Mesodermal cell (in vitro differentiated cells): Measurements from ENCODE around the gene PUS1.
"Not testable (repeated sequence)": the region's sequence is repeated elsewhere in the genome, so short reads cannot be mapped to it uniquely, and the experiment has no call there.

Experiments
- H3K27ac ChIP-seq: 2 replicates; pipeline ENCODE4 v1.7.0; 2013; ENCODE audit warnings: mild to moderate bottlenecking, low read depth, low read length, moderate library complexity; ENCODE audit not compliant: severe bottlenecking
- H3K36me3 ChIP-seq: 2 replicates; pipeline ENCODE4 v1.7.1; 2013; ENCODE audit warnings: mild to moderate bottlenecking, low read length, moderate library complexity; ENCODE audit not compliant: control insufficient read depth, insufficient read depth
- H3K4me1 ChIP-seq: one replicate; pipeline ENCODE4 v1.7.1; 2013; ENCODE audit warnings: mild to moderate bottlenecking, low read length; ENCODE audit not compliant: insufficient read depth, control insufficient read depth, poor library complexity, severe bottlenecking
- H3K4me3 ChIP-seq: 2 replicates; pipeline ENCODE4 v1.7.0; 2013; ENCODE audit warnings: low read length, control low read depth, mild to moderate bottlenecking; ENCODE audit not compliant: insufficient read depth, poor library complexity, severe bottlenecking; ENCODE audit errors: extremely low read depth
- H3K9me3 ChIP-seq: 2 replicates; pipeline ENCODE4 v1.7.1; 2013; ENCODE audit warnings: mild to moderate bottlenecking, low read length, moderate library complexity; ENCODE audit not compliant: control insufficient read depth
- WGBS, 2 experiments: methylation state at CpG; one replicate each; pipeline ENCODE4 v1.1.5; 2013; ENCODE audit warnings: missing lambda C conversion rate in 2 of 2; ENCODE audit not compliant: insufficient coverage in 2 of 2; 5-methylcytosine and 5-hydroxymethylcytosine counted together

PUS1 gene

GRCh38 chr12:131950182-131950913 lies 21.3 kb downstream of the PUS1 start:
- Histone ChIP-seq H3K4me1 (peaks cover 5% of the 10 kb centered on the region), H3K9me3 (no peaks in the 10 kb centered on the region), H3K4me3 (peak overlapping the region; percentile 89), H3K27ac (peak overlapping the region; percentile 62), H3K36me3 (no peaks in the 10 kb centered on the region)
- WGBS, 2 experiments: 2 to 3% methylated on average over 57 to 69 of the region's 79 CpGs

- not testable (repeated sequence) for H3K4me3 ChIP-seq
- 97% methylated on average over 5 to 8 of the region's 9 CpGs for WGBS, 2 experiments
Measured at GRCh38 chr12:131953810-131954209, 24.7 kb downstream of the PUS1 start.

GRCh38 chr12:131954460-131954859 lies 25.4 kb downstream of the PUS1 start:
- not testable (repeated sequence) for H3K4me3 ChIP-seq, H3K4me1 ChIP-seq, H3K9me3 ChIP-seq, H3K27ac ChIP-seq, H3K36me3 ChIP-seq
- 81 to 93% methylated on average over 5 to 11 of the region's 13 CpGs for WGBS, 2 experiments

More at GRCh38 chr12:131953810-131954209, 24.7 kb downstream of the PUS1 start:
- H3K36me3 ChIP-seq, H3K27ac ChIP-seq, H3K4me1 ChIP-seq, H3K9me3 ChIP-seq: not testable (repeated sequence)

DNA sequence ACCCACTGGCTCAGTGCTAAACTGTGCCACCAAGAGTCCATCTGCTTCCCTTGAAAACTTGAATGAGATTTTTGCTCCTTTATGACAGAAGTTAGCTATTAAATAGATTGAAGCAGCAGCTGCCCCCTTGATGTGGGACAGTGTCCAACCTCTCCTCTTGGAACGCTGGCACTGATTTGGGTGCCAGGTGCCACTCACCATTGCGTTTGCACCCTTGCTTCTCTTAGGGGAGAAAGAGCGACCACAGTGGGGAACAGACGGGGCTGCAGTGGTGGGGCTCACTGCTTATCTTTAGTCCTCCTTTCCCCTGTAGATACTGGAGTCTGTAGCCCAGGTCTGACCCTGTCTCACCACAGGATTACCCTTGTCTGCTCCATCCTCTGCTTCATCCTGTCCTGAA lies 30.0 kb downstream of the PUS1 start:
- H3K9me3 ChIP-seq: no peaks in the 10 kb centered on the region
- peaks cover 27% of the 10 kb centered on the region for H3K36me3 ChIP-seq
- no peak overlapping the region for H3K4me3 ChIP-seq
- no peaks in the 10 kb centered on the region for H3K4me1 ChIP-seq
- no peak overlapping the region for H3K27ac ChIP-seq
- 93 to 97% methylated on average over 3 to 4 of the region's 4 CpGs for WGBS, 2 experiments

- peaks cover 31% of the 10 kb centered on the region for H3K36me3 ChIP-seq
- no peak overlapping the region for H3K27ac ChIP-seq
- 90 to 94% methylated on average over 12 to 13 of the region's 16 CpGs for WGBS, 2 experiments
- H3K4me1 ChIP-seq: no peaks in the 10 kb centered on the region
- H3K4me3 ChIP-seq: no peak overlapping the region
- no peaks in the 10 kb centered on the region for H3K9me3 ChIP-seq
Measured at GRCh38 chr12:131959641-131960589, 30.8 kb downstream of the PUS1 start.

GRCh38 chr12:131960590-131961325 lies 31.7 kb downstream of the PUS1 start:
- H3K4me1 ChIP-seq, H3K9me3 ChIP-seq, H3K4me3 ChIP-seq, H3K27ac ChIP-seq: not testable (repeated sequence)
- H3K36me3 ChIP-seq: peaks cover 31% of the 10 kb centered on the region
- WGBS, 2 experiments: 77 to 98% methylated on average over 4 to 5 of the region's 30 CpGs

DNA sequence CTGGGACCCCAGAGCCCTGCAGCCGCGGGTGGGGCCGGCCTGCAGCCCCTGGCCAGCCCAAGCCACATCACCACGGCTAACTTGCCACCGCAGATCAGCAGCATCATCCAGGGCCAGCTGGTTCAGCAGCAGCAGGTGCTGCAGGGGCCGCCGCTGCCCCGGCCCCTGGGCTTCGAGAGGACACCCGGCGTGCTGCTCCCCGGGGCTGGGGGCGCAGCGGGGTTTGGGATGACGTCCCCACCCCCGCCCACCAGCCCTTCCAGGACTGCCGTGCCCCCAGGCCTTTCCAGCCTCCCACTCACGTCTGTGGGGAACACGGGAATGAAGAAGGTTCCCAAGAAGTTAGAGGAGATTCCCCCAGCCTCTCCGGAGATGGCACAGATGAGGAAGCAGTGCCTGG lies 32.3 kb downstream of the PUS1 start:
- H3K9me3 ChIP-seq, H3K27ac ChIP-seq: not testable (repeated sequence)
- WGBS, 2 experiments: no CpG with 5 or more reads among the region's 20 CpGs

DNA sequence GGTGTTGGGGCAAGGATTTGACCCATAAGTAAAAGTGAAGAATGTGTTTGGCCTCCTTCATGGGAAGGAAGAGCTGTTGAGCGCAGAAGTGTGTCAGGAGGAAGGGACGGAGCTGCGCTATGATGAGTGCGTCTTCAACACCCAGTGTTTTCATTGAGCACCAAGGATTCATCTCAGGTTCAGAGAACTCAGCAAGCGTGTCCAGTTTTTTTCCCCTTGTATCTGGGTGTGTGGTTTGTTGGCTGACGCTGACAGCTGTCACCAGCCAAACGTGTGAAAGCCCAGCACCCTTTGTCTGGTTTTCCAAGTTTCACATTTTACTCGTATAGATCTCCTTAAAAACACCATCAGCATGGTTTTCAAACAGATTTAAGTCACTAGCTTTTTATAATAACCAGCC lies 33.0 kb downstream of the PUS1 start:
- H3K9me3 ChIP-seq: no peaks in the 10 kb centered on the region
- H3K27ac ChIP-seq: no peak overlapping the region
- peaks cover 31% of the 10 kb centered on the region for H3K36me3 ChIP-seq
- no peak overlapping the region for H3K4me3 ChIP-seq
- WGBS, 2 experiments: 92 to 100% methylated on average over 4 to 7 of the region's 8 CpGs
- H3K4me1 ChIP-seq: no peaks in the 10 kb centered on the region

More for the DNA sequence above, 32.3 kb downstream of the PUS1 start:
- H3K4me1 ChIP-seq, H3K4me3 ChIP-seq: not testable (repeated sequence)
- H3K36me3 ChIP-seq: peaks cover 31% of the 10 kb centered on the region

DNA sequence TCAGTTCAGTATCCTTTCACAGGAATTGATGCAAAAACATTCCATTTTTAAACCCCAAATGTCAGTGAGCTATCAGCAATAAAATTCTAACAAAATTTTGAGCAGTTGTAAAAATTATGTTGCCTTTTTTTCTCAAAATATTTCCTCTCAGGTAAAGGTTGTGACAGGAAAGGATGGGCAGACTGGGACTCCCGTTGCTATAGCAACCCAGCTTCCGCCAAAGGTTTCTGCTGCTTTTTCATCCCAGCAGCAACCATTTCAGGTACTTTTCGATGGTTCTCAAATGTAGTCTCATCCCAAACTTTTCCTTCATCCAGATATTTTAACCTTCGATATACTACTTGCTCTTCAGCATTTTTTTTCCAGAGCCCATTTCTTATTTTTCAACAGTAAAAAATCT lies 34.3 kb downstream of the PUS1 start:
- 89 to 91% methylated on average over 3 to 4 of the region's 4 CpGs for WGBS, 2 experiments
- H3K4me1 ChIP-seq: no peaks in the 10 kb centered on the region
- H3K36me3 ChIP-seq: peaks cover 31% of the 10 kb centered on the region
- no peak overlapping the region for H3K27ac ChIP-seq
- no peak overlapping the region for H3K4me3 ChIP-seq
- no peaks in the 10 kb centered on the region for H3K9me3 ChIP-seq

DNA sequence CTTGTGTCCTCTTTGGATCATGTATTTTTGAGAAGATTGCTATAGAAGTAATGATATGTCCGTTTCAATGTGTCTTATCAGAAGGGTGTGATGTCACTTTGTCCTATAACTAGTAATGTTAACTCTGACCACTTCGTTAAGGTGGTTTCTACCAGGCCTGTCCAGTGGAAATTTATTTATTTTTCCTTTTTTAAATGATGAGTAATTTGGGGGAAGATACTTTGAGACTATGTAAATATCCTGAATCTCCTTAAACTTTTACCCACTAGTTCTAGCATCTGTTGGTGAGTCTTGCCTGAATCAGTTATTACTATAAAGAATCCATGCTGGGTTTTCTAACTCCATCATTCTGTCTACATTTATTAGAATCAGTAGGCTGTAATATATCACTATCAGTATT lies 36.0 kb downstream of the PUS1 start:
- H3K27ac ChIP-seq: no peak overlapping the region
- WGBS, 2 experiments: 100% methylated on average over 1 to 2 of the region's 2 CpGs

More for the DNA sequence above, 36.0 kb downstream of the PUS1 start:
- Histone ChIP-seq H3K9me3 (no peaks in the 10 kb centered on the region), H3K4me1 (no peaks in the 10 kb centered on the region), H3K4me3 (no peak overlapping the region), H3K36me3 (peaks cover 32% of the 10 kb centered on the region)
